Suprapubic skin (tissue), 3 donors: ENCODE measurements around the gene DAAM2.

ENCODE experiments used
- CTCF ChIP-seq, 2 donors: fragments of 200-600 bp in 1 of 2; fragments of 450-650 bp in 1 of 2; sonication (generic) in 1 of 2; IDR thresholded peaks; one replicate each; pipeline ENCODE4 v1.5.1; 2016 to 2019; ENCODE audit warnings: antibody characterized with exemption in 2 of 2, mild to moderate bottlenecking in 1 of 2, moderate library complexity in 1 of 2
- EP300 ChIP-seq: sonication (generic); formaldehyde crosslinking; IDR thresholded peaks from one replicate; pipeline ENCODE4 v1.6.1; 2017; ENCODE audit warnings: antibody characterized with exemption
- POLR2A ChIP-seq, 2 donors: fragments of 450-650 bp; IDR thresholded peaks; one replicate each; pipeline ENCODE4 v1.6.1; 2017; ENCODE audit warnings: antibody characterized with exemption in 2 of 2, mild to moderate bottlenecking in 2 of 2, moderate library complexity in 2 of 2

- TF ChIP-seq POLR2A (IDR thresholded peaks at IDR 0.05) (no peak), CTCF (IDR thresholded peaks at IDR 0.05) (no peak), EP300 (no peak)
Observed at GRCh38 chr6:39947611-39948068, 155.5 kb downstream of the DAAM2 start.
